Tongue (tissue), 2 donors: ENCODE data around the gene ERMP1. TPM values are rescaled to one million over a fixed set of nuclear protein-coding genes. Genes with fewer than 3 reads are reported as not detected.
"Not testable (repeated sequence)": the region's sequence is repeated elsewhere in the genome, so short reads cannot be mapped to it uniquely, and the experiment has no call there.

Experiments
- DNase-seq: peaks from one replicate; pipeline ENCODE4 v3.0.0-alpha.2; 2015
- total RNA-seq: library from RNA; depleted of rRNA; stranded (reverse); fragments of >200 nt; gene quantifications from one replicate; pipeline ENCODE4 v1.2.3, GENCODE V29; 2014

ERMP1 gene
- 24.3 TPM for total RNA-seq

- peak; percentile 95 for DNase-seq
Observed at GRCh38 chr9:5832538-5833529, at the start of gene ERMP1. Gene ERMP1 (minus strand): TSS chr9:5833117. CDS start chr9:5833027, 90 bp downstream.

GRCh38 chr9:5882244-5883012 lies 49.5 kb upstream of the ERMP1 start:
- not testable (repeated sequence) for DNase-seq

GRCh38 chr9:5879419-5880181 lies 46.7 kb upstream of the ERMP1 start:
- no peak for DNase-seq

GRCh38 chr9:5876711-5877110 lies 43.8 kb upstream of the ERMP1 start:
- DNase-seq: no peak

- no peak for DNase-seq
Observed at GRCh38 chr9:5876026-5876425, 43.1 kb upstream of the ERMP1 start.

GRCh38 chr9:5874048-5874447 lies 41.1 kb upstream of the ERMP1 start:
- DNase-seq: no peak

GRCh38 chr9:5873439-5873838 lies 40.5 kb upstream of the ERMP1 start:
- no peak for DNase-seq

GRCh38 chr9:5872511-5872910 lies 39.6 kb upstream of the ERMP1 start:
- no peak for DNase-seq

GRCh38 chr9:5871785-5872184 lies 38.9 kb upstream of the ERMP1 start:
- no peak for DNase-seq

- DNase-seq: peak; percentile 9
Observed at GRCh38 chr9:5870691-5871090, 37.8 kb upstream of the ERMP1 start.

- DNase-seq: no peak
Observed at GRCh38 chr9:5870020-5870339, 37.1 kb upstream of the ERMP1 start.

- DNase-seq: no peak
Observed at GRCh38 chr9:5869315-5870019, 36.5 kb upstream of the ERMP1 start.

- no peak for DNase-seq
Observed at GRCh38 chr9:5868235-5868634, 35.3 kb upstream of the ERMP1 start.

- no peak for DNase-seq
Observed at GRCh38 chr9:5866685-5867084, 33.8 kb upstream of the ERMP1 start.

GRCh38 chr9:5866272-5866671 lies 33.4 kb upstream of the ERMP1 start:
- no peak for DNase-seq

- DNase-seq: no peak
Observed at GRCh38 chr9:5864446-5864845, 31.5 kb upstream of the ERMP1 start.

- no peak for DNase-seq
Observed at GRCh38 chr9:5863092-5863746, 30.3 kb upstream of the ERMP1 start.

- DNase-seq: no peak
Observed at GRCh38 chr9:5858833-5859232, 25.9 kb upstream of the ERMP1 start.

- DNase-seq: no peak
Observed at GRCh38 chr9:5857928-5858327, 25.0 kb upstream of the ERMP1 start.

- no peak for DNase-seq
Observed at GRCh38 chr9:5854063-5854790, 21.3 kb upstream of the ERMP1 start.

- DNase-seq: no peak
Observed at GRCh38 chr9:5853617-5854016, 20.7 kb upstream of the ERMP1 start.
